ENCODE results near the gene PLCB2.

The PLCB2 gene

GRCh38 chr15:40342416-40343320 lies 34.9 kb upstream of the PLCB2 start:
- no peak for DNase-seq (ENCODE audit: low read depth in 4 of 4, low spot score in 1 of 4)

DNA sequence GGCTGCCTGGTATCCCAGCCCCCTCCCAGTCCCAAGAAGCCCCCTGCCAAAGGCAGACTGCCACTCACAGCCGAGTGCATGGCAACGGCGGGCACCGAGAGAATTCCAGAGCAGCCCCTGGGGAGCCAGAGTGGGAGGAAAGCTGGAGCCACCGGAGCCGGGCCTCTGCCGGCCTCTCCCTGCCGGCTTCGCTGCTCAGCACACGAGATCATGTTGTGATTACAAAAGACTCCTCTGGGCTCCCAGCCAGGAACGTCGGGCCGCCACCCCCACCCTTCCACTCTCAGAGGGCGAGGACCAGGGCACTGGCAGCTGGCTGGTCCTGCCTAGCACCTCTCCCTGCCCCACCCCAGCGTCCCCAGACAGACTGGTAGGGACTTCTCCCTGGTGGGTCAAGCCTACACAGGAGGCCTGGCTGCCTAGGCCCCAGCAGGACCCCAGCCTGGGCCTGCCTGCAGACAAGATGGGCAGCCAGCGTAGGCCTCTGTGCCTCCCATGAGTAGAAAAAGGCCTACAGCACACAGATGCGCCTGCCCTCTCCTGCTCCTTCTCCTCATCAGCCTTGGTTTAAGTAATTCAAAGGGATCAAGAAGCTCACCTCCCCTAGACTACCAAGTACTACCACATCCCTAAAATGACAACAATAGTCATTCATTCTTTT lies 33.1 kb upstream of the PLCB2 start, which contains the start of gene CCDC9B:
Gene CCDC9B, minus strand, starts transcription at position 200 of the 661 bp plus-strand sequence. Its CDS starts 120 bp downstream, at position 80.
- DNase-seq (ENCODE audit: low read depth in 4 of 4, low spot score in 1 of 4) = no peak

GRCh38 chr15:40340038-40340739 lies 32.5 kb upstream of the PLCB2 start:
- DNase-seq (ENCODE audit: low read depth in 4 of 4, low spot score in 1 of 4) = no peak

- no peak for DNase-seq (ENCODE audit: low read depth in 4 of 4, low spot score in 1 of 4)
Measured at GRCh38 chr15:40339621-40339945, 31.8 kb upstream of the PLCB2 start.

DNA sequence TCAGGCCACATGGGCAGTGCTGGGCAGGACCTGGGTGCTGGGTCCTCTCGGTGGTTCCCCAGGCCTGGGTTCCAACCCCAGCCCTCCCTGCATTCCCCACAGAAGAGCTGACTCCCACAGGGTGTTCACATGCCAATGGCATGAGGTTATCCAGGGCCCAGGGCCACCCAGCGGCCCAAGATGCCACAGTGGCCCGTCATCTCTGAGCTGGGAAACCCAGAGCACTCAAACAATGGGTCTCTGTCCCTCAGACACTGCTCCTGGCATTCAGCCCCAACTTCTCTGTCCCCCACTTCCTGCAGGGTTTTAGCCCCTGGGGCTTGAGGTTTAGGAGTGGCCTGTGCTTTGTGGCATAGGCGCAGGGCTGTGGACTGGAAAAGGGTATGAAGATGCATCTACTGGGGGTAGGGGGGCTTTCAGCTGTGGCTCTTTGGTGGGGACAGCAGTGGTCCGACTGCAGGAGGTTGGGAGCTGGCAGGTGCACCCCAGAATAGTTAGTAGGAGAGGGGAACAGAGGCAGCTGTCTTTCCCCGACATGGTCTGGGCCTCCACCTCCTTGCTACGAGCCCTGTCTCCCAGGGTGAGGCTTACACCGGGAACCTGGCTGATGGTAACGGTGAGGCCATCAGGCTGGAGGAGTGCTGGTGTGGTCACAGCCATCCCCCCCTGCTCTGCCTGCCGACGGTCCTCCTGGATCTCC lies 31.3 kb upstream of the PLCB2 start:
- no peak for DNase-seq (ENCODE audit: low read depth in 4 of 4, low spot score in 1 of 4)

- peak; percentile 59 to 69 (median 67) for DNase-seq (ENCODE audit: low read depth in 4 of 4, low spot score in 1 of 4)
Measured at GRCh38 chr15:40338041-40338657, 30.4 kb upstream of the PLCB2 start.

- DNase-seq (ENCODE audit: low read depth in 4 of 4, low spot score in 1 of 4) = no peak
Measured at GRCh38 chr15:40337597-40337996, 29.9 kb upstream of the PLCB2 start.

GRCh38 chr15:40336744-40337122 lies 29.0 kb upstream of the PLCB2 start:
- no peak for DNase-seq (ENCODE audit: low read depth in 4 of 4, low spot score in 1 of 4)

DNA sequence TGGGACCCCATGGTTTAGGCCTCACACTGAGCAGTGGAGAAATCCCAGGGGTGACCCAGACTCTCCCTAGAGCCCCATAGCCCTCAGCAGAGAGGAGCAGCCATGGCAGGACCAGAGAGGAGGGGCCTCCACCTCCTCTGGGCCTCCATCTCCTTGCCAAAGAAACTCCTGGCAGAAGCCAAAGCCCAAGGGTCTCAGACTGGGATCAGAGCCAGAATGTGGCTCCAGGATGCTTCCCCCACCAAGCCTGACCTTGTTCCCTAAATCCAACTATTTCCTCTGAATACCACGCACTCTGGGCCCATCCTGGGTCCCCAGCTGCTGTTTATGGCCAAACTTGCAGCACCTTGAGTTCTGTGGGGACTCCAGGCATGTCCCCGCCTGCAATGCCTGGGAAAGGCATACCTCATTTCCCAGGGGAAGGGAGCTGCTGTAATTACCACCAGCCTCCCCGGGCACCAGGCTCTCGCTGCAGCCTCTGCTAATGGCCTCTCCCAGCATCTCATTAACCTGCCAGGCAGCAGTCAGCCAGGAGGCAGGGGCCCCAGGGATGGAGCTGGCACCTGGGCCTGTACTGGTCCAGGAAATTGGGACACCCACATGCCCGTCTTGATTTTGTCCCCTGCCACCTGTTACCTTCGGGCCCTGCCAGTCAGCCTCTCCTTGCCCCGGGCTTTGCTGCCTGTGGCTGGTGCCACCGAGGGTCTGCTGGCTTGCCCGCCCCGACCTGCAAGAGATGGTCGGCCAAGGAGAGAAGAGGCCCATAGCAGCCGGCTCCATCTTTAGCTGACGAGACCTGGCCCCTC lies 28.4 kb upstream of the PLCB2 start:
- no peak for DNase-seq (ENCODE audit: low read depth in 4 of 4, low spot score in 1 of 4)

DNA sequence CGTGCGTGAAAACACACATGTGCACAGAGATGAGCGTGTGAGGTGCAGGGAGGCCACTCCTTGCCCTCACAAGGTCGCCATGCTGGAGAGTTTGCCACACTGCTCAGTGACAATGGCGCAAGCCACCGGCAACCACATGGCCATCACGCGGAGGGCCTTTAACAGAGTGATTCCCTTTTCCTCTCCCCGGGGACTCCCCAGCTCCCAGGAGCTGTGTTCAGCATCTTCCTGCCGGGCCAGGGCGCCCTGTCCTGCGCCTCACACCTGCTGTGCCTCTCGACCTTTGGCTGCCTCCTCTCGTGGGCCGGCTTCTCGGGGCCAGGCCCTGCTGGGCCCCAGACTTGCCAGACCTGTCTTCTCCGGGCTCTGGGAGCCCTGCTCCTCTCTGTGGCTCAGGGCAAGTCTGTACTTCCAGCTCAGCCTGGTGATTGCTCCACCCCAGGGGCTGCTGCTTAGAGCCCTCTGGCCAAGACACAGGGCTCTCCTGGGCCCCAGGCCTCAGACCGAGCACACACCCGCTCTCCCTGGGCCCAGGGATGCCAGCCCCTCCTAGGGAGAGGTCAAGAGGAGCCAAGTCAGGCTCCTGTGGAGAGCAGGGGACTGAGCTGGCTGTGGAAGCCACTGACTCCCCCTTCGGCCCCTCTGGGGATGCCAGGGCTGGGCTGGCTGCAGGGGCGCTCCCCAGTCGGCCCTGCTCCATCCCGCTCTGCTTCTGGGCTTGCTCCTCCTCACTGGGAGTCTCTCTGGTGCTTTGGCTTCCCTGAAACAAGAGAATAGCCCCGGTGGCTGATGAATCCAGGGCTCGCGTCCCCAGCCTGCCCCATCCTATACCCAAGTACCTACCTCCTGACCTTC lies 27.4 kb upstream of the PLCB2 start:
- no peak for DNase-seq (ENCODE audit: low read depth in 4 of 4, low spot score in 1 of 4)

DNA sequence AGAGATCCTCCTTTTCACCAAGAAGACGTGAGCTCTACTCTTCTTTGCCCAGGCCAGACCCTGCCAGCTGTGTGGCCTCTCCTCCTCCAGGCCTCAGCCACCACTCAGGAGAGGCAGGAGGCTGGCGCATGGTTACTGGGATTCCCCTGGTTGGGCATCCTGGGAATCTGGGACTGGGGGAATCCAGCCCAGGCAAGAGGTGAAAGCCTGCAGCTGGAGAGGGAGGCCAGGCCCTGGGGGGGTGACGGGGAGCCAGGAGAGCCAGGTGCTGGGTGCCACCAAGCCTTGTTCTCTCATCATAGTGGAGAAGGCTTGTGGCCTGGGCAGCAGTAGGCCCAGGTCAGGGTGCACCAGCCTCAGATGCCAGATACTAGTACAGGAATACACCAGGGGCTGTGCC lies 26.8 kb upstream of the PLCB2 start:
- DNase-seq (ENCODE audit: low read depth in 4 of 4, low spot score in 1 of 4) = no peak

- no peak for DNase-seq (ENCODE audit: low read depth in 4 of 4, low spot score in 1 of 4)
Measured at GRCh38 chr15:40333922-40334492, 26.3 kb upstream of the PLCB2 start.

GRCh38 chr15:40332113-40332781 lies 24.5 kb upstream of the PLCB2 start:
- no peak for DNase-seq (ENCODE audit: low read depth in 4 of 4, low spot score in 1 of 4)

DNA sequence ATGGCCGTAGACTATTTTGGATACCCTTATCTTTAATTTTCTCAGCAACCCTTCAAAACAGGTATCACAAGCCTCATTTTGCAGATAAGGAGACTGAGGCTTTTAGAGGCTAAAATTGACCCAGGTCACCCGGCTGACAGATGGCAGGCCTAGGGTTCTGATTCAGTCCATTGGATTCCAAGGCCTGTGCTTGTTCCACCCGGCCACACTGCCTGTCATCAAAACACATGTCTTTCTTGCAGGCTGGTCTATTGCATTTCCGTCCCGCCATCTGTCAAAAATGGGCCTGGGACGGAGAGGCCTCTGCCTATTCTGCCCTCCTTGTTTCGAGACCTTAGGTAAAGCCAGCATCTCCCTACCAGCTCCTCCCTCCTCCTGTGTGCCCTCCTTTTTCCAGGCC lies 23.9 kb upstream of the PLCB2 start:
- DNase-seq (ENCODE audit: low read depth in 4 of 4, low spot score in 1 of 4) = no peak

DNA sequence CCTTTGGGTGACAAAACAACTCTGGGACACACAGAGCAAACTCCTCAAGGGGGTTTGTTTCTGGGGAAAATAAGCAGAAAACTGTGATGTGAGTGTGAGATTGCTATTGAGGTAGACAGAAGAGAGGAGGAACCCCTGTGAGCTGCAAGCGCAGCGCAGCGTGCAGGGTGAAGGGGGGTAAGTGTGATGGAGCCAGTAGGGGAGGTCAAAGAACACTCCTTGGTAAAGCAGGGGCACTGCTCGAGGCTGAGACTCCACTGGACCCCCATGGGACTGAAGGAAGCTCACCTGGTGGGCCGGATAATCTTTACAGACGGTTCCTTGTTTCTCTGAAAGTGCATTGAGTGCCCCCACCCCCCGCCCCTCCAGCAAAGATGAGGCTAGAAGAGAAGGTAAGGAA lies 23.3 kb upstream of the PLCB2 start:
- DNase-seq (ENCODE audit: low read depth in 4 of 4, low spot score in 1 of 4) = no peak

DNA sequence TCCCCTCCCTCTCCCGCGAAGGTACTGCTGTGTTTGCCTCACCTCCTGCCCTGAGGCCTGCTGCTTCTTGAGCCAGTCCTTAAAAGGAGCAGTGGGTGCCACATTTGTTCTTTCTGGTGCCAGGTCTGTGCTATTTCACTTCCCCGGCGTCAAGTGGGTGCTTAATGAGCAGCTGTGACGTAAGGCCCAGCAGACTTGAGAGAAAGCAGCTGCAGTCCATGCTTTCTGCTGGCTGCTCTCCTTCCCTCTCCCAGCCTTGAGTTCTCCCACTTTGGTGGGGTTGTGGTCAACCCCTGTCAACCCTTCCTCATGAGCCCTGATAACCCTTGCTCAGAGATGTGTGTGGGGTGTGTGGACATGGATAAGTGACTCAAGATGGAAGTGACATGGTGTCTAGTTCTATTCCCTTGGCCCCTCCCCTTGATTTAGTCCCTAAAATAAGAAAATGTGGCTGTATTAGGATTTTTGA lies 22.7 kb upstream of the PLCB2 start:
- DNase-seq (ENCODE audit: low read depth in 4 of 4, low spot score in 1 of 4) = no peak

GRCh38 chr15:40329804-40330203 lies 22.1 kb upstream of the PLCB2 start:
- no peak for DNase-seq (ENCODE audit: low read depth in 4 of 4, low spot score in 1 of 4)

DNA sequence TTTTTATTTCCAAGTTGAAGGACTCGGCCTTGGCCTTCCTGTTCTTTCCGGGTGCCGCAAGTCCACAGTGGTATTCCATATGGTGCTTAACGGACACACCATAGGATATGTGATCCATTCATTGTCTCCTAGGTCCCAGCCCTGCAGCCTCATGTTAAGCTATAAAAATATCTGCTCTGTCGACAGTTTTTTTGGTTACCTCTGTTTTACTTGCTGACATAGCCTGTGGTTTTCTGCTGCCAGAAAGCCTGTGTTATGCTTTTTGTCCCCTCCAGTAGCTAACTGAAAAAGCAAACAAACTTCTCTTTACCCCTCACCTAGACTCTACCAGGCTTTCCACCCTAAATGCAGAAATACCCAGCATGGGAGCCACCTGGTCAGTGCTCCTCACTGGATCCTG lies 21.0 kb upstream of the PLCB2 start:
- DNase-seq (ENCODE audit: low read depth in 4 of 4, low spot score in 1 of 4) = no peak
